CD8-positive, alpha-beta memory T cell (primary cell): Measurements from ENCODE around the gene CCDC152. TPM values are rescaled to one million over a fixed set of nuclear protein-coding genes. Genes with fewer than 3 reads are reported as not detected.

Source experiments
- CTCF ChIA-PET: fragments of 350-600 bp; sonication (Branson Sonifier 250); formaldehyde crosslinking; loops from one replicate; lab custom pipeline; 2021; ENCODE audit warnings: antibody characterized with exemption; lab: Charles Lee
- POLR2A ChIA-PET: fragments of 350-600 bp; sonication (Branson Sonifier 250); formaldehyde crosslinking; loops from one replicate; lab custom pipeline; 2021; ENCODE audit warnings: antibody characterized with exemption; lab: Charles Lee
- DNase-seq, 5 donors: peaks; one replicate each; pipeline versions ENCODE4 v3.0.0 to v3.0.0-alpha.2; 2020 to 2022; ENCODE audit warnings: mixed read lengths in 1 of 5
- H3K27ac ChIP-seq: one replicate; pipeline ENCODE4 v1.7.0; 2013; ENCODE audit warnings: low read depth, mild to moderate bottlenecking, low read length, moderate library complexity
- H3K27me3 ChIP-seq: 2 replicates; pipeline ENCODE4 v1.7.0; 2013; ENCODE audit warnings: low read length, mild to moderate bottlenecking; ENCODE audit not compliant: insufficient read depth, poor library complexity, severe bottlenecking
- H3K36me3 ChIP-seq: 2 replicates; pipeline ENCODE4 v1.7.0; 2013; ENCODE audit warnings: mild to moderate bottlenecking, low read length, moderate library complexity; ENCODE audit not compliant: insufficient read depth
- H3K4me1 ChIP-seq: 2 replicates; pipeline ENCODE4 v1.7.0; 2013; ENCODE audit warnings: mild to moderate bottlenecking, low read length, moderate library complexity; ENCODE audit not compliant: insufficient read depth
- H3K4me3 ChIP-seq: 2 replicates; pipeline ENCODE4 v1.7.0; 2013; ENCODE audit warnings: mild to moderate bottlenecking, low read length
- H3K9me3 ChIP-seq: 2 replicates; pipeline ENCODE4 v1.7.0; 2013; ENCODE audit warnings: mild to moderate bottlenecking, low read length
- H3K27ac Mint-ChIP-seq, 8 donors: one replicate each; pipeline ENCODE4 v1.8.0; 2020 to 2021; ENCODE audit warnings: mixed read lengths in 8 of 8, mild to moderate bottlenecking in 6 of 8, inconsistent platforms in 3 of 8, moderate library complexity in 3 of 8
- H3K27me3 Mint-ChIP-seq, 2 donors: one replicate each; pipeline ENCODE4 v1.8.0; 2020 to 2021; ENCODE audit warnings: mixed read lengths in 2 of 2, mild to moderate bottlenecking in 1 of 2, moderate library complexity in 1 of 2
- H3K36me3 Mint-ChIP-seq, 3 donors: one replicate each; pipeline ENCODE4 v1.8.0; 2020 to 2021; ENCODE audit warnings: mixed read lengths in 3 of 3, inconsistent platforms in 1 of 3, mild to moderate bottlenecking in 1 of 3
- H3K4me1 Mint-ChIP-seq, 3 donors: one replicate each; pipeline ENCODE4 v1.8.0; 2020 to 2021; ENCODE audit warnings: mixed read lengths in 3 of 3, inconsistent platforms in 1 of 3, mild to moderate bottlenecking in 1 of 3
- H3K4me3 Mint-ChIP-seq, 7 donors: one replicate each; pipeline ENCODE4 v1.8.0; 2020 to 2021; ENCODE audit warnings: mixed read lengths in 7 of 7, mild to moderate bottlenecking in 6 of 7, moderate library complexity in 4 of 7, inconsistent platforms in 2 of 7
- H3K9me3 Mint-ChIP-seq, 5 donors: one replicate each; pipeline ENCODE4 v1.8.0; 2020 to 2022; ENCODE audit warnings: mixed read lengths in 5 of 5, mild to moderate bottlenecking in 3 of 5, moderate library complexity in 2 of 5, inconsistent platforms in 1 of 5
- polyA plus RNA-seq: library from polyadenylated mRNA; unstranded; fragments of 300-500 nt; fragmentation: Illumina TruSeq; gene quantifications from one replicate; pipeline ENCODE4 v1.2.3, GENCODE V29; 2021
- total RNA-seq, 2 experiments: library from RNA; stranded (reverse); gene quantifications; one replicate each; pipeline ENCODE4 v1.2.3, GENCODE V29; 2021

The CCDC152 gene
- total and polyA plus RNA-seq, 3 experiments from 2014 or later = 3.4 to 16.2 (median 14.5) TPM

- H3K4me3 ChIP-seq = no peak overlapping the region
- ChIA-PET POLR2A (no interaction called here), CTCF (interaction anchor here (0.9 kb wide), 1 partner anchor 9 kb away, joined by 3 read pairs; no protein-coding TSS in a partner anchor)
- H3K9me3 Mint-ChIP-seq = peaks cover 0 to 1% (median 0%) of the 10 kb centered on the region in 5 donors
- no peaks in the 10 kb centered on the region for H3K27me3 ChIP-seq
- DNase-seq = no peak
- H3K27ac Mint-ChIP-seq = no peak overlapping the region
- H3K36me3 Mint-ChIP-seq = peaks cover 0 to 28% (median 12%) of the 10 kb centered on the region in 3 donors
- no peaks in the 10 kb centered on the region for H3K4me1 ChIP-seq
- H3K9me3 ChIP-seq = no peaks in the 10 kb centered on the region
- no peaks in the 10 kb centered on the region for H3K4me1 Mint-ChIP-seq
- no peak overlapping the region for H3K27ac ChIP-seq
- H3K36me3 ChIP-seq = no peaks in the 10 kb centered on the region
- no peak overlapping the region for H3K4me3 Mint-ChIP-seq
- H3K27me3 Mint-ChIP-seq = peaks cover 0 to 2% of the 10 kb centered on the region in 2 donors
Measured at GRCh38 chr5:42800748-42801330, 44.2 kb downstream of the CCDC152 start.

- POLR2A ChIA-PET = no interaction called here
- no peak overlapping the region for H3K27ac Mint-ChIP-seq
Measured at GRCh38 chr5:42801516-42802166, 45.0 kb downstream of the CCDC152 start.

GRCh38 chr5:42804717-42805339 is 48.2 kb downstream of the CCDC152 start:
- Histone ChIP-seq H3K36me3 (no peaks in the 10 kb centered on the region), H3K4me1 (no peaks in the 10 kb centered on the region), H3K4me3 (no peak overlapping the region), H3K27me3 (no peaks in the 10 kb centered on the region), H3K9me3 (no peaks in the 10 kb centered on the region), H3K27ac (no peak overlapping the region)
- Mint-ChIP-seq H3K27me3 (peaks cover 0 to 2% of the 10 kb centered on the region in 2 donors), H3K9me3 (no peaks in the 10 kb centered on the region), H3K4me1 (no peaks in the 10 kb centered on the region), H3K36me3 (peaks cover 0 to 12% (median 0%) of the 10 kb centered on the region in 3 donors), H3K27ac (no peak overlapping the region), H3K4me3 (no peak overlapping the region)
- POLR2A ChIA-PET = no interaction called here
- CTCF ChIA-PET = no interaction called here
- no peak for DNase-seq

More at GRCh38 chr5:42801516-42802166, 45.0 kb downstream of the CCDC152 start:
- Mint-ChIP-seq H3K27me3 (peaks cover 0 to 2% of the 10 kb centered on the region in 2 donors), H3K36me3 (peaks cover 0 to 28% (median 12%) of the 10 kb centered on the region in 3 donors), H3K9me3 (no peaks in the 10 kb centered on the region), H3K4me1 (no peaks in the 10 kb centered on the region), H3K4me3 (no peak overlapping the region)
- H3K4me3 ChIP-seq = no peak overlapping the region
- no peaks in the 10 kb centered on the region for H3K4me1 ChIP-seq
- H3K27ac ChIP-seq = no peak overlapping the region
- H3K9me3 ChIP-seq = no peaks in the 10 kb centered on the region
- no peak for DNase-seq
- no peaks in the 10 kb centered on the region for H3K27me3 ChIP-seq
- CTCF ChIA-PET = interaction anchor here (0.9 kb wide), 1 partner anchor 8 kb away, joined by 3 read pairs; no protein-coding TSS in a partner anchor
- no peaks in the 10 kb centered on the region for H3K36me3 ChIP-seq

DNA sequence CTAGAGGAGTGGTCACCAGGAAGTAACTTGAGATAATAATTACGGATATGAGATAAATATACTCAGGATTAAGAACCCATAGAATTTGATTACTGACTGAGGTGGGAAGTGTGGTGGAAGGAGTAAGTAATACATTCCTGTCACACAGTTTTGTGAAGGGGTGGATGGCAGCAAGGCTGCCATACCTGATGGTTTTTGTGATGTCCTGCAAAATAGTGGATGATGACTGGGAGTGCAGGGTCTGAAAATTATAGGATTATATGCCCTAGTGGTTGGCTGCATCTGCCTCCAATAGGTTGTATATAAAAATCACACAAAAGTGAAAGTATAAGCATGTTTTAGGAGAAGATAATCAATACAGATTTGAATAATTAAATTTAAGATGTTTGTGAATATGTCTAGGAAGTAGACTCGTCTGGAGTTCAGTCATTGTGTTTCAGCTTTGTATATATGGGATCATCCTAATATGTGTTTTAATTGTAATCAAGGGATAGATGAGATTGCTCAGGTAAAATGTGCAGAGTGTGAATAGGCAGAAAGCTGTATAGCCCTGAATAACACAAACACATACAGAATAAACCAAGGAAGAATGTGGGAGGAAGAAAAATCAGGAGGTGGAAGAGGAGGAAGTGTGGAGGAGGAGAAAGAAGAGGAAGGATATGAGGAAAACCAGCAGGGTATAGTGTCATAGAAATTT is 49.5 kb downstream of the CCDC152 start:
- H3K4me3 Mint-ChIP-seq = no peak overlapping the region
- POLR2A ChIA-PET = no interaction called here
- peaks cover 0 to 2% of the 10 kb centered on the region in 2 donors for H3K27me3 Mint-ChIP-seq
- CTCF ChIA-PET = no interaction called here
- H3K27ac ChIP-seq = no peak overlapping the region
- H3K9me3 ChIP-seq = no peaks in the 10 kb centered on the region
- no peaks in the 10 kb centered on the region for H3K4me1 Mint-ChIP-seq
- no peak for DNase-seq
- H3K4me3 ChIP-seq = no peak overlapping the region
- no peaks in the 10 kb centered on the region for H3K27me3 ChIP-seq
- no peaks in the 10 kb centered on the region for H3K9me3 Mint-ChIP-seq
- no peaks in the 10 kb centered on the region for H3K36me3 ChIP-seq
- H3K27ac Mint-ChIP-seq = peak overlapping the region in 2 of 8 donors; percentile 7 to 68
- H3K36me3 Mint-ChIP-seq = peaks cover 0 to 5% (median 0%) of the 10 kb centered on the region in 3 donors
- no peaks in the 10 kb centered on the region for H3K4me1 ChIP-seq

DNA sequence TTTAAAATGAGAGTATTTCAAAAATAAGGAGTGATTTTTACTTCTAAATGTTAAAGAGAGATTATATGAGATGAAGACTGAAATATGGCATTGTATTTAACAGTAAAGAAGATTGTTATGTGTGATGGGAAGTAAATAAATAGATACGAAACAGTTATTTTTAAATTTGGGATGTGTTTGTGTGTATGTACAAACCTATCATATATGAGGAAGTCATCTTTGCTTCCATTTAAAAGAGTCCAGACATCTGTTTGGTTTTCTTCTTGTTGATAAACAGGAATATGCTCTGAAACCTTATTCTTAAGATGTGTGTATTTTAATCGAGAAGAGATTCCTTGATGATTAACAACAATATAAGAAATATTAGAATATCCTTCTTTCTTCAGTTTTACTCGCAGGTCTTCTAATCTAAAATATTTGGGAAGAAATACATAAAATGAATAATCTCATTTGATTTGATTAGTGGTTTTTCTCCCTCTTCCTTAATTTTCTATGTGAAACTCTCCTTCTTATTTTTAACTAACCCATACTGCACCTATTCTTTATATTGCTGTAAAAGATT is 50.2 kb downstream of the CCDC152 start:
- POLR2A ChIA-PET = no interaction called here
- no peak overlapping the region for H3K27ac Mint-ChIP-seq
- H3K27ac ChIP-seq = no peak overlapping the region
- H3K4me3 Mint-ChIP-seq = no peak overlapping the region
- CTCF ChIA-PET = no interaction called here
- no peaks in the 10 kb centered on the region for H3K4me1 Mint-ChIP-seq
- H3K4me3 ChIP-seq = no peak overlapping the region
- H3K9me3 ChIP-seq = no peaks in the 10 kb centered on the region
- no peak for DNase-seq
- H3K36me3 ChIP-seq = no peaks in the 10 kb centered on the region
- no peaks in the 10 kb centered on the region for H3K4me1 ChIP-seq
- no peaks in the 10 kb centered on the region for H3K27me3 Mint-ChIP-seq
- no peaks in the 10 kb centered on the region for H3K9me3 Mint-ChIP-seq
- no peaks in the 10 kb centered on the region for H3K27me3 ChIP-seq
- H3K36me3 Mint-ChIP-seq = peaks cover 0 to 2% (median 0%) of the 10 kb centered on the region in 3 donors

GRCh38 chr5:42807722-42808447 is 51.3 kb downstream of the CCDC152 start:
- no peaks in the 10 kb centered on the region for H3K9me3 Mint-ChIP-seq
- Histone ChIP-seq H3K9me3 (no peaks in the 10 kb centered on the region), H3K27me3 (no peaks in the 10 kb centered on the region), H3K4me3 (no peak overlapping the region), H3K4me1 (no peaks in the 10 kb centered on the region), H3K36me3 (no peaks in the 10 kb centered on the region), H3K27ac (no peak overlapping the region)
- H3K4me1 Mint-ChIP-seq = no peaks in the 10 kb centered on the region
- peaks cover 0 to 2% (median 0%) of the 10 kb centered on the region in 3 donors for H3K36me3 Mint-ChIP-seq
- ChIA-PET POLR2A (no interaction called here), CTCF (no interaction called here)
- DNase-seq = no peak
- H3K27ac Mint-ChIP-seq = no peak overlapping the region
- no peak overlapping the region for H3K4me3 Mint-ChIP-seq
- no peaks in the 10 kb centered on the region for H3K27me3 Mint-ChIP-seq

- H3K36me3 Mint-ChIP-seq = peaks cover 0 to 2% (median 0%) of the 10 kb centered on the region in 3 donors
- POLR2A ChIA-PET = no interaction called here
Measured at GRCh38 chr5:42808888-42809611, 52.4 kb downstream of the CCDC152 start.

More at GRCh38 chr5:42808888-42809611, 52.4 kb downstream of the CCDC152 start:
- no peaks in the 10 kb centered on the region for H3K36me3 ChIP-seq
- Mint-ChIP-seq H3K4me1 (no peaks in the 10 kb centered on the region), H3K9me3 (no peaks in the 10 kb centered on the region), H3K4me3 (no peak overlapping the region), H3K27ac (peak overlapping the region in 1 of 8 donors; percentile 62), H3K27me3 (no peaks in the 10 kb centered on the region)
- H3K9me3 ChIP-seq = no peaks in the 10 kb centered on the region
- H3K4me1 ChIP-seq = no peaks in the 10 kb centered on the region
- H3K27ac ChIP-seq = no peak overlapping the region
- no peak overlapping the region for H3K4me3 ChIP-seq
- CTCF ChIA-PET = interaction anchor here (1.3 kb wide), 1 partner anchor 8 kb away, joined by 3 read pairs; no protein-coding TSS in a partner anchor
- no peaks in the 10 kb centered on the region for H3K27me3 ChIP-seq
- DNase-seq = no peak
